Dendritic cell treated with granulocyte-macrophage colony-stimulating factor and Interleukin-4, amounts not matched to agents 40 ng/mL and 50 ng/mL, for 4 days (primary cell): ENCODE results near the gene RBM22.

Experiments used
- H3K27ac Mint-ChIP-seq: one replicate; pipeline ENCODE4 v1.8.0; 2022; ENCODE audit warnings: mild to moderate bottlenecking, mixed read lengths
- H3K27me3 Mint-ChIP-seq: one replicate; pipeline ENCODE4 v1.8.0; 2022; ENCODE audit warnings: mild to moderate bottlenecking, mixed read lengths
- H3K36me3 Mint-ChIP-seq: one replicate; pipeline ENCODE4 v1.8.0; 2022; ENCODE audit warnings: low read depth, mixed read lengths
- H3K4me1 Mint-ChIP-seq: one replicate; pipeline ENCODE4 v1.8.0; 2022; ENCODE audit warnings: low read depth, mixed read lengths
- H3K4me3 Mint-ChIP-seq: one replicate; pipeline ENCODE4 v1.8.0; 2022; ENCODE audit warnings: mild to moderate bottlenecking, moderate library complexity, mixed read lengths
- H3K9me3 Mint-ChIP-seq: one replicate; pipeline ENCODE4 v1.8.0; 2022; ENCODE audit warnings: mixed read lengths
- intact Hi-C: fragments of 100-400 bp; cut with micrococcal nuclease; formaldehyde crosslinking; loops from one replicate; pipeline ENCODE4 v1.15.0; 2022

The RBM22 gene

DNA sequence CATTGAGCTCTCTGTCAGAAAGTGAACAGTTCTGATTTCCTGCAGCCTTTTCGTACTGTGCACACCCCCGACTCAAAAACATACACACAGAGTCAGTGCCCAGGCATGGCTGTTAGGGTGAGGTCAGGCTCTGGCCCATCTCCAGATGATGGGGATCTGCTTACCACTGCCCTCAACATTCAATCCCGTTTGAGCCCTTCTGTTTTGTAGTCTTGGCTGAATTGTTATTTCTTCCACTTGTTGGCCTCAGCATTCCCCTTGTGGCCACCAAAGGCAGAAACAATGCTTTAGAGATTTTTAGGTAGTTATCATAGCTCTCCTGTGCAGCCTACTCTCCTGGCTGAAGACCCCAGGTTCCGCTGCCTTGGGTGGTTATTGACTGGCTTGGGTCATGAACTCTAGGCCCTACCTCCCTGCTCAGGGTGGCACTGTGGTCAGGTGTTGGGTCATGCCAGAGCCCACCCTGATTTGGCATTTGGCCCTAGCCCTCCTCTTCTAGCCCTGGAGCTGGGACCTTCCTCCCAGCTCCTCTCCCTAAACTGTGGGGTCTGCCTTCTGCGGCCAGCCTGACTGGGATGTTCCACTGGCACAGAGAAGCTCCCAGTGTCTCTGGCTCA lies 47.6 kb downstream of the RBM22 start:
- Mint-ChIP-seq H3K4me3 (no peak overlapping the region), H3K36me3 (no peaks in the 10 kb centered on the region), H3K27ac (no peak overlapping the region), H3K4me1 (peaks cover 8% of the 10 kb centered on the region), H3K27me3 (peaks cover 28% of the 10 kb centered on the region), H3K9me3 (no peaks in the 10 kb centered on the region)
- intact Hi-C loops: loop anchor here (10.0 kb wide), 1 partner anchor 198 kb away; no protein-coding TSS in a partner anchor

DNA sequence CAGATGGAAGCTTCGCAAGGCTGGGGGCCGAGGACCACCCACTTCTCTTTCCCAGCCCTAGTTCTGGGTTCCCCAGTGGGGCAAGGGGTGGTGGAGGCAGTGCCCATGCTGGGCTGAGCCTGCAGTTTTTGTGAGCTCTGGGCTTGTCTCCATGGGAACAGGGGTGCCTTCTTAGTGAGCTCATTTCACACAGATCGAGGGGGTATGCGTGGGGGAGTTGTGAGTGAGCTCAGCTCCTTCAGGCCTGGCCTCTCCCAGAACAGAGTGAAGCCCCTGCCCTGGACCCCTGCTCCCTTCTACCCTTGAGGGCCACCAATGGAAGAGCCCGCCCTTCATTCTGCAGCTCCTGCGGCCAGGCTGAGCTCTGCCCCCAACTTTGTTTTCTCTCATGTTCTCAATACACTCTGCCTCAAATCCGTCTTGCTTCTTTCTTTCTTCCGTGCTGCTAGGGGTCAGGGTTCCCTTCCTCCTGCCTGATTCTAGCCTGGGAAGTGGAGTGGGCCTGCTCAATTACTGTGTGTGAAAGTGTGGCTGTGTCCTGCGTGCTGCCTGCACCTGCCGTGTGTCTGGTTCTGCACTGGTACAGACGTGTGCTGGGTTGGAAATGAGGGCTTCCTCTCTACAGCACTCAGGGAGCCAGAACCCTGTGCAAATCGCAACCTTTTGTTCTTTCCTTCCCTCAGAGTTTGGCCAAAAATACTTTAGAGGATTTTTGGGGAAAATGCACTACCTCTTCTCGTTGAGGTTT lies 48.8 kb downstream of the RBM22 start:
- H3K27me3 Mint-ChIP-seq: peaks cover 21% of the 10 kb centered on the region
- no peak overlapping the region for H3K4me3 Mint-ChIP-seq
- no peaks in the 10 kb centered on the region for H3K9me3 Mint-ChIP-seq
- H3K36me3 Mint-ChIP-seq: no peaks in the 10 kb centered on the region
- H3K27ac Mint-ChIP-seq: no peak overlapping the region
- intact Hi-C loops: loop anchor here (10.0 kb wide), 1 partner anchor 197 kb away; no protein-coding TSS in a partner anchor
- peaks cover 5% of the 10 kb centered on the region for H3K4me1 Mint-ChIP-seq

- H3K4me3 Mint-ChIP-seq: no peak overlapping the region
- intact Hi-C loops: loop anchor here (10.0 kb wide), 1 partner anchor 197 kb away; no protein-coding TSS in a partner anchor
- no peak overlapping the region for H3K27ac Mint-ChIP-seq
- peaks cover 19% of the 10 kb centered on the region for H3K27me3 Mint-ChIP-seq
- H3K4me1 Mint-ChIP-seq: no peaks in the 10 kb centered on the region
- no peaks in the 10 kb centered on the region for H3K36me3 Mint-ChIP-seq
- no peaks in the 10 kb centered on the region for H3K9me3 Mint-ChIP-seq
Observed at GRCh38 chr5:150651382-150651781, 49.5 kb downstream of the RBM22 start.

DNA sequence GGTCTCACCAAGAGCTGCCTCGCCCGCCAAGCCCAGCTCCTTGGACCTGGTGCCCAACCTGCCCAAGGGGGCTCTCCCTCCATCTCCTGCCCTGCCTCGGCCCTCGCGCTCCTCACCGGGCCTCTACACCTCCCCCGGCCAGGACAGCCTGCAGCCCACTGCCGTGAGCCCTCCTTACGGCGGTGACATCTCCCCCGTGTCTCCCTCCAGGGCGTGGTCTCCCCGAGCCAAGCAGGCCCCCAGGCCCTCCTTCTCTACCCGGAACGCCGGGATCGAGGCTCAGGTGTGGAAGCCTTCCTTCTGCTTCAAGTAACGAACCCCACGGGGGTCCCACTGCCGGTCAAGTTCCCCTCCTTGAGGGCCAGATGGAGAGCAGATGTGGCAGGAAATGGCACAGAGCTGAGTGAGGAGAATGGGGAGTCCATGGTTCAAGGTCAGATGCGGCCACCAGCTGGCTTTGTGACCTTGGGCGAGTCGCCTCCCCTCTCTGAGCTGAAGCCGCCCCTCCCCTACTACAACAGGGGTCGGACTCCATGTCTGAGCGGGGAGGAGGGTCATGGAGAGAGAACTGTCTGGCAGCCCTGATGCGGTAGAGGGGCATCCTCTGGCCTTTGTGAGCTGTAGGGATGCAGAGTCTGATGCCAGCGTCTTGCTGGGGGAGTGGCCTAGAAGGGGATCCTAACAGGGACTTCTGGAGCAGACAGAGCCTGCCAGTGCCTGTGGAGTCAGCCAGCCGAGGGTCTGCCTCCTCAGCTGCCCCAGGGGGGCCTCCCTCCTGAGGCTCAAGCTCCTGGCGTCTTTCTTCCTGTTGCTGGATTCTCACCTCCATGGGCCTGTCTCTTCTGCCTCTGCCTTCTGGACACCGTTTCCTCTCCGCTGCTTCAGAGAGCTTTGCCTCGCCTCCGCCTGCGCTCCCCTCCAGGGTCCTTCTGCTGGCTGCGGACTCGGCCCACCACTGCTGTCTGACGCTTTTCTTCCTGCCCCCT lies 50.5 kb downstream of the RBM22 start:
- H3K27me3 Mint-ChIP-seq: peaks cover 12% of the 10 kb centered on the region
- no peaks in the 10 kb centered on the region for H3K4me1 Mint-ChIP-seq
- intact Hi-C loops: loop anchor here (10.0 kb wide), 1 partner anchor 196 kb away; no protein-coding TSS in a partner anchor
- no peaks in the 10 kb centered on the region for H3K36me3 Mint-ChIP-seq
- no peaks in the 10 kb centered on the region for H3K9me3 Mint-ChIP-seq
- no peak overlapping the region for H3K27ac Mint-ChIP-seq
- no peak overlapping the region for H3K4me3 Mint-ChIP-seq

DNA sequence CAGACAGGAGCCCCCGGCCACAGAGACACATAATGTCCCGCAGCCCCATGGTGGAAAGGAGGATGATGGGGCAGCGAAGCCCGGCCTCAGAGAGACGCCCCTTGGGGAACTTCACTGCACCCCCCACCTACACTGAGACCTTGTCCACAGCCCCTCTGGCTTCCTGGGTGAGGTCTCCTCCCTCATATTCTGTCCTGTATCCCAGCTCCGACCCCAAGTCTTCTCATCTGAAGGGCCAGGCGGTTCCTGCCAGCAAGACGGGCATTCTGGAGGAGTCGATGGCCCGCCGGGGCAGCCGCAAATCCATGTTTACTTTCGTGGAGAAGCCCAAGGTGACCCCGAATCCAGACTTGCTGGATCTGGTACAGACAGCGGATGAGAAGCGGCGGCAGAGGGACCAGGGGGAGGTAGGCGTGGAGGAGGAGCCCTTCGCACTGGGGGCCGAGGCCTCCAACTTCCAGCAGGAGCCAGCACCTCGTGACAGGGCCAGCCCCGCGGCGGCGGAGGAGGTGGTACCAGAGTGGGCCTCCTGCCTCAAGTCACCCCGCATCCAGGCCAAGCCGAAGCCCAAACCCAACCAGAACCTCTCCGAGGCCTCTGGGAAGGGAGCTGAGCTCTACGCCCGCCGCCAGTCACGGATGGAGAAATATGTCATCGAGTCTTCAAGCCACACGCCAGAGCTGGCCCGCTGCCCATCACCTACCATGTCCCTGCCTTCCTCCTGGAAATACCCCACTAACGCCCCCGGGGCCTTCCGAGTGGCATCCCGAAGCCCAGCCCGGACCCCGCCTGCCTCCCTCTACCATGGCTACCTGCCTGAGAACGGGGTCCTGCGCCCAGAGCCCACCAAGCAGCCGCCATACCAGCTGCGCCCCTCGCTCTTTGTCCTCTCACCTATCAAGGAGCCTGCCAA lies 51.5 kb downstream of the RBM22 start:
- H3K9me3 Mint-ChIP-seq: no peaks in the 10 kb centered on the region
- intact Hi-C loops: loop anchor here (10.0 kb wide), 1 partner anchor 195 kb away; no protein-coding TSS in a partner anchor
- H3K36me3 Mint-ChIP-seq: no peaks in the 10 kb centered on the region
- no peaks in the 10 kb centered on the region for H3K4me1 Mint-ChIP-seq
- H3K4me3 Mint-ChIP-seq: no peak overlapping the region
- no peak overlapping the region for H3K27ac Mint-ChIP-seq
- peaks cover 9% of the 10 kb centered on the region for H3K27me3 Mint-ChIP-seq

GRCh38 chr5:150648294-150649107 lies 52.4 kb downstream of the RBM22 start:
- Mint-ChIP-seq H3K27me3 (peaks cover 10% of the 10 kb centered on the region), H3K4me1 (no peaks in the 10 kb centered on the region), H3K27ac (no peak overlapping the region), H3K4me3 (no peak overlapping the region), H3K36me3 (no peaks in the 10 kb centered on the region), H3K9me3 (no peaks in the 10 kb centered on the region)
- intact Hi-C loops: no loop called here

- no peaks in the 10 kb centered on the region for H3K36me3 Mint-ChIP-seq
- no peaks in the 10 kb centered on the region for H3K4me1 Mint-ChIP-seq
- no peaks in the 10 kb centered on the region for H3K9me3 Mint-ChIP-seq
- no peak overlapping the region for H3K27ac Mint-ChIP-seq
- H3K4me3 Mint-ChIP-seq: no peak overlapping the region
- intact Hi-C loops: no loop called here
- peaks cover 9% of the 10 kb centered on the region for H3K27me3 Mint-ChIP-seq
Observed at GRCh38 chr5:150647275-150648251, 53.3 kb downstream of the RBM22 start.

GRCh38 chr5:150645070-150645700 lies 55.7 kb downstream of the RBM22 start:
- Mint-ChIP-seq H3K4me1 (peaks cover 20% of the 10 kb centered on the region), H3K27ac (no peak overlapping the region), H3K27me3 (peaks cover 9% of the 10 kb centered on the region), H3K9me3 (no peaks in the 10 kb centered on the region), H3K36me3 (no peaks in the 10 kb centered on the region), H3K4me3 (no peak overlapping the region)
- intact Hi-C loops: no loop called here

DNA sequence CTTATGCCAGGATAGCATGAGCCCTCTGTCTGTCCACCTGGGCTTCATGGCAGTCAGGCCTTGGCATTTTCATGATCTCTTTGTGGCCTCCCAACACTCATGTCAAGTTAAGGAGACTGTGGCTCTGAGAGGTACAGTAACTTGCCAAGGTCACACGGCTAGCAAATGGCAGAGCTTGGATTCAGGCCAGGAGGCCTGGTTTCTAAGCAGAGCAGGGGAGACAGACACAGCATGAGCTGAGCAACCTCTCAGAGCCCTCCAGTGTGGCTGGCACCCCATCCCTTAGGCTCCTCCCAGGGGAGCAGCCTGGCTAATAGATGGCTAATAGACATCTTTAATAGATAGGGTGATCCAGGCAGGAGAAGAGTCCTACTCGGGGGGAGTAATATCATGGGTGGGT lies 56.3 kb downstream of the RBM22 start:
- Mint-ChIP-seq H3K9me3 (no peaks in the 10 kb centered on the region), H3K27ac (no peak overlapping the region), H3K27me3 (peaks cover 9% of the 10 kb centered on the region), H3K4me1 (peaks cover 27% of the 10 kb centered on the region), H3K36me3 (no peaks in the 10 kb centered on the region), H3K4me3 (no peak overlapping the region)
- intact Hi-C loops: no loop called here

GRCh38 chr5:150644058-150644457 lies 56.8 kb downstream of the RBM22 start:
- no peaks in the 10 kb centered on the region for H3K9me3 Mint-ChIP-seq
- no peak overlapping the region for H3K4me3 Mint-ChIP-seq

DNA sequence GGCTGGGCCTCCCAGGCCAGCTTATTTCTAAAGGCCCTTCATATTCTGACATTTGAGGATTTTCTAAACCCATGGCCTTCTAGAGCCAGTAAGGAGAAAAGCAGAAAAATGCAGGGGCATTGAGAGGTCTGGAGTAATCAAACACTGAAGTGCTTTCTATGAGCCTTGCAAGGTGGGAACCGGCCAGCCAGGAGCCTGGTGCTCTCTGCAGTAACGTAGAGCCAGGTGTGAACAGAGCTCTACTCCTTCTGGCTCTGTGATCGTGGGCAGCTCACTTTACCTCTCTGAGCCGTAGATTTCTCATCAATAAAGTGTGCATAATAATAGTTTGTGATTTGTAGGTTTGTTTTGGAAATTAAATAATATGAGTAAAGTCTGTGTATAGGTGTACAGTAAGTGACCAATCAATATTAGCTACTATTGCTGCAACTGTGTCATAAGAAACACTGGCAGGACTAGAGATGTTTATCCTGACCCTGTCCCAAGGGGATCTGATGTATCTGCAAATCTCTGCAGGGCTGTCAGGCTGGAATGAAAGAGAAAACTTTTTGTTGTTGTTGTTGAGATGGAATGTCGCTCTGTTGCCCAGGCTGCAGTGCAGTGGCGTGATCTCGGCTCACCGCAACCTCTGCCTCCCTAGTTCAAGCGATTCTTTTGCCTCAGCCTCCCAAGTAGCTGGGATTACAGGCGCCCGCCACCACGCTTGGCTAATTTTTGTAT lies 57.7 kb downstream of the RBM22 start:
- Mint-ChIP-seq H3K27me3 (peaks cover 12% of the 10 kb centered on the region), H3K36me3 (no peaks in the 10 kb centered on the region), H3K4me3 (no peak overlapping the region), H3K9me3 (no peaks in the 10 kb centered on the region), H3K27ac (no peak overlapping the region), H3K4me1 (peaks cover 38% of the 10 kb centered on the region)
- intact Hi-C loops: no loop called here

More at GRCh38 chr5:150644058-150644457, 56.8 kb downstream of the RBM22 start:
- Mint-ChIP-seq H3K27ac (no peak overlapping the region), H3K4me1 (peaks cover 32% of the 10 kb centered on the region), H3K36me3 (no peaks in the 10 kb centered on the region), H3K27me3 (peaks cover 10% of the 10 kb centered on the region)
- intact Hi-C loops: no loop called here
